GM12891 (cell line): ENCODE measurements around the gene PRCP.

Experiments
- PAX5 ChIP-seq: IDR thresholded peaks from 2 replicates; pipeline ENCODE4 v1.6.1; 2011; ENCODE audit warnings: low read length, moderate library complexity, mild to moderate bottlenecking; ENCODE audit not compliant: insufficient read depth, severe bottlenecking
- POLR2A ChIP-seq: IDR thresholded peaks from 2 replicates; pipeline ENCODE4 v1.6.1; 2011; ENCODE audit warnings: low read depth, low read length, control low read depth
- POLR2AphosphoS5 ChIP-seq: IDR thresholded peaks from 2 replicates; pipeline ENCODE4 v1.6.1; 2011; ENCODE audit warnings: low read depth, low read length, control low read depth
- SPI1 ChIP-seq: IDR thresholded peaks from 2 replicates; pipeline ENCODE4 v1.6.1; 2011; ENCODE audit warnings: low read depth, low read length, control low read depth
- TAF1 ChIP-seq: IDR thresholded peaks from 2 replicates; pipeline ENCODE4 v1.6.1; 2011; ENCODE audit warnings: low read depth, low read length, control low read depth

GRCh38 chr11:82796998-82797961 is 103.0 kb downstream of the PRCP start:
- TF ChIP-seq POLR2AphosphoS5 = no peak
- no peak for TF ChIP-seq POLR2A
- no peak for TF ChIP-seq PAX5
- TF ChIP-seq TAF1 = no peak
- TF ChIP-seq SPI1 = no peak
